Adipocyte (in vitro differentiated cells): Measurements from ENCODE around the gene RNF145.
"Not testable (repeated sequence)": the region's sequence is repeated elsewhere in the genome, so short reads cannot be mapped to it uniquely, and the experiment has no call there.

Experiments used
- DNase-seq: peaks from one replicate; pipeline ENCODE4 v3.0.0-alpha.2; 2015; ENCODE audit warnings: low read depth
- H3K27me3 ChIP-seq: replicated peaks from 2 replicates; pipeline ENCODE4 v1.7.0; 2013; ENCODE audit warnings: mild to moderate bottlenecking, low read length, moderate library complexity; ENCODE audit not compliant: control insufficient read depth, insufficient read depth
- H3K36me3 ChIP-seq: 2 replicates; pipeline ENCODE4 v1.7.0; 2013; ENCODE audit warnings: low read length, mild to moderate bottlenecking, moderate library complexity; ENCODE audit not compliant: control insufficient read depth, insufficient read depth, severe bottlenecking
- H3K4me1 ChIP-seq: 2 replicates; pipeline ENCODE4 v1.7.0; 2013; ENCODE audit warnings: mild to moderate bottlenecking, low read length, moderate library complexity; ENCODE audit not compliant: control insufficient read depth, insufficient read depth
- H3K4me3 ChIP-seq: 2 replicates; pipeline ENCODE4 v1.7.0; 2013; ENCODE audit warnings: mild to moderate bottlenecking, low read length, moderate library complexity
- H3K9ac ChIP-seq: 2 replicates; pipeline ENCODE4 v1.7.0; 2013; ENCODE audit warnings: mild to moderate bottlenecking, low read length, moderate library complexity
- H3K9me3 ChIP-seq: 2 replicates; pipeline ENCODE4 v1.7.0; 2013; ENCODE audit warnings: mild to moderate bottlenecking, low read length, moderate library complexity; ENCODE audit not compliant: control insufficient read depth

Gene RNF145

GRCh38 chr5:159130871-159131270 lies 78.5 kb downstream of the RNF145 start:
- Histone ChIP-seq H3K4me3 (no peak overlapping the region), H3K27me3 (no peaks in the 10 kb centered on the region), H3K4me1 (peaks cover 28% of the 10 kb centered on the region), H3K9ac (no peak overlapping the region), H3K36me3 (no peaks in the 10 kb centered on the region), H3K9me3 (peaks cover 2% of the 10 kb centered on the region)
- no peak for DNase-seq

GRCh38 chr5:159128070-159128541 lies 81.2 kb downstream of the RNF145 start:
- no peaks in the 10 kb centered on the region for H3K36me3 ChIP-seq
- DNase-seq: no peak
- H3K4me1 ChIP-seq: peaks cover 23% of the 10 kb centered on the region
- H3K9ac ChIP-seq: no peak overlapping the region
- H3K27me3 ChIP-seq: no peaks in the 10 kb centered on the region
- H3K4me3 ChIP-seq: no peak overlapping the region
- peaks cover 15% of the 10 kb centered on the region for H3K9me3 ChIP-seq

GRCh38 chr5:159123700-159124099 lies 85.7 kb downstream of the RNF145 start:
- Histone ChIP-seq H3K27me3 (no peaks in the 10 kb centered on the region), H3K9ac (no peak overlapping the region), H3K4me3 (no peak overlapping the region), H3K4me1 (no peaks in the 10 kb centered on the region), H3K9me3 (peaks cover 15% of the 10 kb centered on the region), H3K36me3 (no peaks in the 10 kb centered on the region)
- DNase-seq: no peak

GRCh38 chr5:159123189-159123588 lies 86.2 kb downstream of the RNF145 start:
- no peaks in the 10 kb centered on the region for H3K36me3 ChIP-seq
- H3K27me3 ChIP-seq: no peaks in the 10 kb centered on the region
- peaks cover 15% of the 10 kb centered on the region for H3K9me3 ChIP-seq

GRCh38 chr5:159121061-159121460 lies 88.3 kb downstream of the RNF145 start:
- Histone ChIP-seq H3K36me3 (no peaks in the 10 kb centered on the region), H3K27me3 (no peaks in the 10 kb centered on the region), H3K4me3 (no peak overlapping the region), H3K9ac (no peak overlapping the region), H3K4me1 (no peaks in the 10 kb centered on the region), H3K9me3 (peaks cover 15% of the 10 kb centered on the region)
- no peak for DNase-seq

More at GRCh38 chr5:159123189-159123588, 86.2 kb downstream of the RNF145 start:
- no peak for DNase-seq
- no peak overlapping the region for H3K9ac ChIP-seq
- H3K4me1 ChIP-seq: no peaks in the 10 kb centered on the region
- no peak overlapping the region for H3K4me3 ChIP-seq

GRCh38 chr5:159120446-159120845 lies 88.9 kb downstream of the RNF145 start:
- no peaks in the 10 kb centered on the region for H3K36me3 ChIP-seq
- no peak overlapping the region for H3K9ac ChIP-seq
- H3K9me3 ChIP-seq: peaks cover 9% of the 10 kb centered on the region
- no peak for DNase-seq
- H3K27me3 ChIP-seq: no peaks in the 10 kb centered on the region
- H3K4me1 ChIP-seq: no peaks in the 10 kb centered on the region
- H3K4me3 ChIP-seq: peak overlapping the region; percentile 40

GRCh38 chr5:159119842-159120241 lies 89.5 kb downstream of the RNF145 start:
- not testable (repeated sequence) for H3K4me3 ChIP-seq, H3K27me3 ChIP-seq, H3K36me3 ChIP-seq, DNase-seq, H3K9me3 ChIP-seq, H3K4me1 ChIP-seq, H3K9ac ChIP-seq

GRCh38 chr5:159118958-159119659 lies 90.2 kb downstream of the RNF145 start:
- not testable (repeated sequence) for H3K9ac ChIP-seq, H3K27me3 ChIP-seq, H3K4me3 ChIP-seq, DNase-seq, H3K4me1 ChIP-seq, H3K36me3 ChIP-seq, H3K9me3 ChIP-seq

GRCh38 chr5:159113405-159113804 lies 95.9 kb downstream of the RNF145 start:
- DNase-seq: no peak
- Histone ChIP-seq H3K27me3 (no peaks in the 10 kb centered on the region), H3K9ac (no peak overlapping the region), H3K4me3 (no peak overlapping the region), H3K9me3 (no peaks in the 10 kb centered on the region), H3K4me1 (no peaks in the 10 kb centered on the region), H3K36me3 (no peaks in the 10 kb centered on the region)

GRCh38 chr5:159112436-159112835 lies 96.9 kb downstream of the RNF145 start:
- Histone ChIP-seq H3K9ac (no peak overlapping the region), H3K27me3 (no peaks in the 10 kb centered on the region), H3K9me3 (no peaks in the 10 kb centered on the region), H3K36me3 (no peaks in the 10 kb centered on the region), H3K4me1 (no peaks in the 10 kb centered on the region), H3K4me3 (no peak overlapping the region)
- no peak for DNase-seq
